Osteoblast (primary cell): Measurements from ENCODE around the gene KCTD11. TPM values are rescaled to one million over a fixed set of nuclear protein-coding genes. Genes with fewer than 3 reads are reported as not detected.

Source experiments
- DNase-seq: peaks from one replicate; pipeline ENCODE4 v3.0.0; 2011; ENCODE audit warnings: low spot score, mixed read lengths; ENCODE audit not compliant: insufficient read length; ENCODE audit errors: missing footprints
- H2AFZ ChIP-seq: 2 replicates; pipeline ENCODE4 v1.6.0; 2011; ENCODE audit warnings: mild to moderate bottlenecking, low read length
- H3K27ac ChIP-seq: 2 replicates; pipeline ENCODE4 v1.5.1; 2011; ENCODE audit warnings: mild to moderate bottlenecking, low read depth, low read length, moderate library complexity
- H3K27me3 ChIP-seq: 2 replicates; pipeline ENCODE4 v1.6.0; 2012; ENCODE audit warnings: mild to moderate bottlenecking, control low read depth, inconsistent platforms, low read length, moderate library complexity; ENCODE audit not compliant: insufficient read depth
- H3K36me3 ChIP-seq: 2 replicates; pipeline ENCODE4 v1.5.1; 2011; ENCODE audit warnings: mild to moderate bottlenecking, low read length, control low read depth, moderate library complexity; ENCODE audit not compliant: insufficient read depth
- H3K4me1 ChIP-seq: 2 replicates; pipeline ENCODE4 v1.5.1; 2011; ENCODE audit warnings: mild to moderate bottlenecking, low read length, control low read depth, moderate library complexity; ENCODE audit not compliant: insufficient read depth
- H3K4me2 ChIP-seq: 2 replicates; pipeline ENCODE4 v1.6.0; 2011; ENCODE audit warnings: mild to moderate bottlenecking, low read length; ENCODE audit not compliant: insufficient read depth
- H3K4me3 ChIP-seq: fragments of 200-600 bp; sonication (generic); 3 replicates; pipeline ENCODE4 v1.5.1; 2012; ENCODE audit warnings: mild to moderate bottlenecking, low read length, inconsistent platforms; ENCODE audit not compliant: insufficient read depth
- H3K79me2 ChIP-seq: 2 replicates; pipeline ENCODE4 v1.6.0; 2012; ENCODE audit warnings: mild to moderate bottlenecking, low read length, control low read depth, inconsistent platforms; ENCODE audit not compliant: insufficient read depth
- H3K9me3 ChIP-seq: 2 replicates; pipeline ENCODE4 v1.5.1; 2011; ENCODE audit warnings: low read depth, low read length, control low read depth
- H4K20me1 ChIP-seq: 2 replicates; pipeline ENCODE4 v1.6.0; 2012; ENCODE audit warnings: mild to moderate bottlenecking, low read length, control low read depth; ENCODE audit not compliant: insufficient read depth
- total RNA-seq: library from RNA; depleted of rRNA; stranded (reverse); fragments of >200 nt; gene quantifications from 2 replicates; pipeline ENCODE4 v1.2.3, GENCODE V29; 2012
- TF ChIP-seq, protein P1 (sequence below): IDR thresholded peaks from 2 replicates; pipeline ENCODE4 v1.5.1; 2011; ENCODE audit warnings: mild to moderate bottlenecking, low read depth, low read length, moderate library complexity; ENCODE audit errors: extremely low read depth

KCTD11 gene
- total RNA-seq, 1 donor: 11.9 TPM

GRCh38 chr17:7348478-7349242 is 3.3 kb upstream of the KCTD11 start:
- Histone ChIP-seq H4K20me1 (peaks cover 20% of the 10 kb centered on the region), H3K36me3 (no peaks in the 10 kb centered on the region), H3K4me2 (peak overlapping the region; percentile 96), H3K4me1 (peaks cover 37% of the 10 kb centered on the region), H3K27ac (peak overlapping the region; percentile 69), H3K4me3 (peak overlapping the region; percentile 1), H3K27me3 (peaks cover 12% of the 10 kb centered on the region), H3K79me2 (peaks cover 24% of the 10 kb centered on the region), H3K9me3 (no peaks in the 10 kb centered on the region), H2AFZ (no peak overlapping the region)
- TF ChIP-seq, protein P1, sequence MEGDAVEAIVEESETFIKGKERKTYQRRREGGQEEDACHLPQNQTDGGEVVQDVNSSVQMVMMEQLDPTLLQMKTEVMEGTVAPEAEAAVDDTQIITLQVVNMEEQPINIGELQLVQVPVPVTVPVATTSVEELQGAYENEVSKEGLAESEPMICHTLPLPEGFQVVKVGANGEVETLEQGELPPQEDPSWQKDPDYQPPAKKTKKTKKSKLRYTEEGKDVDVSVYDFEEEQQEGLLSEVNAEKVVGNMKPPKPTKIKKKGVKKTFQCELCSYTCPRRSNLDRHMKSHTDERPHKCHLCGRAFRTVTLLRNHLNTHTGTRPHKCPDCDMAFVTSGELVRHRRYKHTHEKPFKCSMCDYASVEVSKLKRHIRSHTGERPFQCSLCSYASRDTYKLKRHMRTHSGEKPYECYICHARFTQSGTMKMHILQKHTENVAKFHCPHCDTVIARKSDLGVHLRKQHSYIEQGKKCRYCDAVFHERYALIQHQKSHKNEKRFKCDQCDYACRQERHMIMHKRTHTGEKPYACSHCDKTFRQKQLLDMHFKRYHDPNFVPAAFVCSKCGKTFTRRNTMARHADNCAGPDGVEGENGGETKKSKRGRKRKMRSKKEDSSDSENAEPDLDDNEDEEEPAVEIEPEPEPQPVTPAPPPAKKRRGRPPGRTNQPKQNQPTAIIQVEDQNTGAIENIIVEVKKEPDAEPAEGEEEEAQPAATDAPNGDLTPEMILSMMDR: no peak
- DNase-seq: peak; percentile 85

DNA sequence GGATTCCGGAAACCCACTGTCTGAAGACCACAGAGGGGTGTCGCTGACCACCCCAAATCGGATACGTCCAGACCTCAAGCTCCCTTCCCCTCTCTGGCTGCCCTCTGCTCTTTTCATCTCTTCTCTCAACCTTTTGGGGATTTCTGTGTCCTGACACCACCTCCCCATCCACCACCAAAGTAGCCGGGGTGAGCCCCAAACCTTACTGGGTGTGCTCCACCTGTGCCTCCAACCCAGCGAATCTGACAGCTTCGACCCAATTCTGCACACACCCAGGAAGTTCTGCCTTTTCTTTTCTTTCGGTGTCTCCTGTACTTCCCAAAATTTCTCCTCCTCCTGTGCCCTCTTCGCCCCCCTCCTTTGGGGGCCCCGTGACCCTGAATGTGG is 534 bp downstream of the KCTD11 start:
- Histone ChIP-seq H3K27ac (peak overlapping the region; percentile 94), H2AFZ (peak overlapping the region; percentile 86), H3K4me2 (peak overlapping the region; percentile 96), H4K20me1 (peaks cover 37% of the 10 kb centered on the region), H3K36me3 (no peaks in the 10 kb centered on the region), H3K79me2 (peaks cover 39% of the 10 kb centered on the region), H3K9me3 (no peaks in the 10 kb centered on the region), H3K4me1 (peaks cover 50% of the 10 kb centered on the region), H3K4me3 (peak overlapping the region; percentile 95), H3K27me3 (no peaks in the 10 kb centered on the region)
- TF ChIP-seq, protein P1: peak; percentile 52
- DNase-seq: no peak

GRCh38 chr17:7352910-7353635 is 1.1 kb downstream of the KCTD11 start:
- Histone ChIP-seq H2AFZ (no peak overlapping the region), H3K4me1 (peaks cover 48% of the 10 kb centered on the region), H3K79me2 (peaks cover 39% of the 10 kb centered on the region), H3K27ac (no peak overlapping the region), H3K36me3 (no peaks in the 10 kb centered on the region), H3K27me3 (no peaks in the 10 kb centered on the region), H3K4me2 (peak overlapping the region; percentile 96), H3K4me3 (peak overlapping the region; percentile 95), H3K9me3 (no peaks in the 10 kb centered on the region), H4K20me1 (peaks cover 33% of the 10 kb centered on the region)
- DNase-seq: peak; percentile 60
- TF ChIP-seq, protein P1: no peak

- H3K9me3 ChIP-seq: no peaks in the 10 kb centered on the region
- H4K20me1 ChIP-seq: peaks cover 26% of the 10 kb centered on the region
- TF ChIP-seq, protein P1: no peak
- peaks cover 39% of the 10 kb centered on the region for H3K79me2 ChIP-seq
- peak overlapping the region; percentile 46 for H3K27ac ChIP-seq
- peaks cover 35% of the 10 kb centered on the region for H3K4me1 ChIP-seq
- DNase-seq: peak; percentile 89
- H3K4me2 ChIP-seq: peak overlapping the region; percentile 96
- no peaks in the 10 kb centered on the region for H3K36me3 ChIP-seq
- H3K27me3 ChIP-seq: no peaks in the 10 kb centered on the region
- peak overlapping the region; percentile 95 for H3K4me3 ChIP-seq
- H2AFZ ChIP-seq: no peak overlapping the region
These were observed 2.4 kb downstream of the KCTD11 start for GRCh38 chr17:7354262-7354843.
